ENCODE data around the gene ACVR2A. TPM values are rescaled to one million over a fixed set of nuclear protein-coding genes. Genes with fewer than 3 reads are reported as not detected.

Gene ACVR2A
- total RNA-seq, 1 experiment from 2014 or later: 13.4 TPM

DNA sequence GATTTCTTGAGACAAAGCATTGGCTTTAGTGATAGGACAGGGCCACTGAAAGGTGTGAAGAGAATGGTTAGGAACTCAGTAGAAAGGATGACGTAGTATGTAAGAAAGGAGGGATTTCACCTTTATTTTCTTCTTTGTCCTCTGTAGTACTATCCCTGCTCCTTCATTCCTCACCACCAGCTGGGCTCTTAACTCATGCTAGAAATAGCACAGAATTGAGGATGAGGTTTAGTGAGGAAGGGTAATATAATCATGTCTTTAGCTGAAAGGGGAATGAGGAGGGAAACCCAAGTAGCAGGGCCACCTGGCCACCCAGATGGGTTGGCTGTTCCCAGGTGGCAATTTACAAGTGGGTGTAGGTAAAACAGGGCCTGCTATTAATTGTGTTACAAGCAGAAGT, 15.2 kb downstream of the ACVR2A start:
- Histone ChIP-seq H4K91ac (ENCODE audit: insufficient read length, low read depth, low read length) (no peak overlapping the region), H3K4ac (ENCODE audit: low read depth, low read length) (no peak overlapping the region), H2BK5ac (ENCODE audit: insufficient read length, low read length) (no peak overlapping the region), H3K9ac (ENCODE audit: extremely low read depth, insufficient read length, low read length) (no peak overlapping the region), H4K20me1 (ENCODE audit: control insufficient read depth, insufficient read depth, insufficient read length) (no peaks in the 10 kb centered on the region), H3K79me2 (ENCODE audit: insufficient read depth, low read length) (peaks cover 16% of the 10 kb centered on the region; the same call in 1 of the 2 replicates), H3T11ph (ENCODE audit: low read length) (no peak overlapping the region), H2BK15ac (ENCODE audit: low read depth, low read length) (no peak overlapping the region), H3K4me1 (ENCODE audit: insufficient read depth, low read length) (peaks cover 10% of the 10 kb centered on the region; the same call in 1 of the 2 replicates), H3K56ac (ENCODE audit: insufficient read length, low read depth, low read length) (no peak overlapping the region), H2AFZ (ENCODE audit: low read length) (no peak overlapping the region), H3K18ac (ENCODE audit: insufficient read length, low read depth, low read length) (no peak overlapping the region), H3K23ac (ENCODE audit: insufficient read length, low read depth, low read length) (no peak overlapping the region), H2AK5ac (ENCODE audit: insufficient read length, low read length) (no peak overlapping the region), H3K9me3 (ENCODE audit: control insufficient read depth, low read depth, low read length) (no peaks in the 10 kb centered on the region), H3K4me2 (ENCODE audit: insufficient read depth, insufficient read length, low read length) (no peak overlapping the region), H4K5ac (ENCODE audit: insufficient read length, low read depth, low read length) (no peak overlapping the region), H3K23me2 (ENCODE audit: insufficient read length, low read depth, low read length, poor library complexity, severe bottlenecking) (no peaks in the 10 kb centered on the region), H4K8ac (replicated peaks; ENCODE audit: insufficient read length, low read depth, low read length) (no peak overlapping the region), H3K27me3 (ENCODE audit: insufficient read depth, low read length) (no peaks in the 10 kb centered on the region), H3K14ac (ENCODE audit: insufficient read depth, low read length) (no peak overlapping the region), H3K27ac (ENCODE audit: insufficient read length, low read depth, low read length) (peak overlapping the region; percentile 75), H2BK12ac (ENCODE audit: insufficient read length, low read depth, low read length) (no peak overlapping the region), H2BK120ac (ENCODE audit: low read depth, low read length, poor library complexity, severe bottlenecking) (no peak overlapping the region), H2BK20ac (ENCODE audit: low read depth, low read length, poor library complexity, severe bottlenecking) (no peak overlapping the region), H3K79me1 (ENCODE audit: insufficient read depth, low read depth, low read length, poor library complexity, severe bottlenecking) (no peaks in the 10 kb centered on the region)
- peak overlapping the region; percentile 65 to 98 (median 81); a peak in 4 of 7 replicates for H3K27ac Mint-ChIP-seq
- WGBS (ENCODE audit: extremely low coverage, insufficient read length, low lambda C conversion rate): no CpG with 5 or more reads among the region's 1 CpG
- no peaks in the 10 kb centered on the region for H3K27me3 Mint-ChIP-seq (ENCODE audit: low read depth)
- peak; percentile 32 for DNase-seq
- H3K9me3 Mint-ChIP-seq: no peaks in the 10 kb centered on the region
- TF ChIP-seq, protein P1, sequence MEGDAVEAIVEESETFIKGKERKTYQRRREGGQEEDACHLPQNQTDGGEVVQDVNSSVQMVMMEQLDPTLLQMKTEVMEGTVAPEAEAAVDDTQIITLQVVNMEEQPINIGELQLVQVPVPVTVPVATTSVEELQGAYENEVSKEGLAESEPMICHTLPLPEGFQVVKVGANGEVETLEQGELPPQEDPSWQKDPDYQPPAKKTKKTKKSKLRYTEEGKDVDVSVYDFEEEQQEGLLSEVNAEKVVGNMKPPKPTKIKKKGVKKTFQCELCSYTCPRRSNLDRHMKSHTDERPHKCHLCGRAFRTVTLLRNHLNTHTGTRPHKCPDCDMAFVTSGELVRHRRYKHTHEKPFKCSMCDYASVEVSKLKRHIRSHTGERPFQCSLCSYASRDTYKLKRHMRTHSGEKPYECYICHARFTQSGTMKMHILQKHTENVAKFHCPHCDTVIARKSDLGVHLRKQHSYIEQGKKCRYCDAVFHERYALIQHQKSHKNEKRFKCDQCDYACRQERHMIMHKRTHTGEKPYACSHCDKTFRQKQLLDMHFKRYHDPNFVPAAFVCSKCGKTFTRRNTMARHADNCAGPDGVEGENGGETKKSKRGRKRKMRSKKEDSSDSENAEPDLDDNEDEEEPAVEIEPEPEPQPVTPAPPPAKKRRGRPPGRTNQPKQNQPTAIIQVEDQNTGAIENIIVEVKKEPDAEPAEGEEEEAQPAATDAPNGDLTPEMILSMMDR (conservative IDR thresholded peaks at IDR 0.05): no peak
- peak overlapping the region in 1 of 2 experiments; percentile 27; a peak in 1 of 5 replicates for H3K4me3 Mint-ChIP-seq
- H3K4me1 Mint-ChIP-seq: peaks cover 53 to 59% of the 10 kb centered on the region in 2 experiments
- H3K36me3 Mint-ChIP-seq (ENCODE audit: insufficient read depth in 1 of 3, low read depth in 3 of 3): no peaks in the 10 kb centered on the region

Data from H9 (cell line).